ENCODE results near the gene TAS2R16. TPM values are rescaled to one million over a fixed set of nuclear protein-coding genes. Genes with fewer than 3 reads are reported as not detected.

Gene TAS2R16, protein sequence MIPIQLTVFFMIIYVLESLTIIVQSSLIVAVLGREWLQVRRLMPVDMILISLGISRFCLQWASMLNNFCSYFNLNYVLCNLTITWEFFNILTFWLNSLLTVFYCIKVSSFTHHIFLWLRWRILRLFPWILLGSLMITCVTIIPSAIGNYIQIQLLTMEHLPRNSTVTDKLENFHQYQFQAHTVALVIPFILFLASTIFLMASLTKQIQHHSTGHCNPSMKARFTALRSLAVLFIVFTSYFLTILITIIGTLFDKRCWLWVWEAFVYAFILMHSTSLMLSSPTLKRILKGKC
- not detected in 2 replicates for total RNA-seq

DNA sequence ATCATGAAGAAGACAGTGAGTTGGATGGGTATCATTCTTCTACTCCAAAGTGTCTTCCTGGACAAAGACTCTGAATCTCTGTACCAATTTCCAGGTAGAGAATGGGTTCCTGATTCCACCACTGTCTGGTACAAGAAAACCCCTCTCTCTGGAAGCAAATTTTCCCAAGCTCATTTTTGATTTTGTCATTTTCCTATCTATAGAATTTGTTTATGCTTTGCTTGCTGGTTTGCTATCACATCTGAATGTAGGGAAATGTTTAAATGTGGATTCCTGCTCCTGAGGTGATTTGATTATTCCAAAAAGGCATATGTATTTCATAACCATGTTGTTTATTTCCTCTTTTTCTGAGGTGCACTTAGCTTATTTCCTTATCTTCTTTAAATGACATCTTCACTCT, at the start of gene TAS2R16:
TAS2R16 (minus strand) TSS at position 101 of the 400 bp plus-strand sequence; CDS start at position 35, 66 bp downstream.

Other genes with a start within 250 kb of the TAS2R16 start
- 7.7 and 19.9 TPM in 2 replicates for gene CADPS2, start 109.2 kb downstream of the TAS2R16 start, total RNA-seq
- gene SLC13A1, start 204.3 kb upstream of the TAS2R16 start, total RNA-seq, result not detected in 2 replicates